Heart right ventricle (tissue), 16 donors: ENCODE data around the gene GEMIN8. TPM values are rescaled to one million over a fixed set of nuclear protein-coding genes. Genes with fewer than 3 reads are reported as not detected.

Source experiments
- ATAC-seq, 8 donors: fragments of 200-7000 bp; cut with Tn5 transposase; one replicate each; pipeline ENCODE4 v1.9.1; 2020; ENCODE audit warnings: mild to moderate bottlenecking in 8 of 8, moderate library complexity in 8 of 8, moderate number of reproducible peaks in 1 of 8
- DNase-seq, 2 donors: peaks; one replicate each; pipeline ENCODE4 v3.0.0-alpha.2; 2020
- H3K27ac ChIP-seq, 10 donors: fragments of 200-600 bp; sonication (generic) in 2 of 10; one replicate each; pipeline versions ENCODE4 v1.5.0 to v1.8.0; 2020 to 2022; ENCODE audit warnings: mild to moderate bottlenecking in 3 of 10
- H3K27me3 ChIP-seq, 7 donors: fragments of 200-600 bp; one replicate each; pipeline ENCODE4 v1.8.0; 2021 to 2022; ENCODE audit warnings: mild to moderate bottlenecking in 2 of 7
- H3K36me3 ChIP-seq, 9 donors: fragments of 200-600 bp; sonication (generic) in 1 of 9; one replicate each; pipeline versions ENCODE4 v1.5.0 to v1.8.0; 2020 to 2022; ENCODE audit warnings: mild to moderate bottlenecking in 2 of 9
- H3K4me1 ChIP-seq, 9 donors: fragments of 200-600 bp; sonication (generic) in 1 of 9; one replicate each; pipeline versions ENCODE4 v1.5.0 to v1.8.0; 2020 to 2022; ENCODE audit warnings: mild to moderate bottlenecking in 4 of 9
- H3K4me3 ChIP-seq, 10 donors: fragments of 200-600 bp; sonication (generic) in 2 of 10; one replicate each; pipeline versions ENCODE4 v1.5.0 to v1.8.0; 2020 to 2022; ENCODE audit warnings: mild to moderate bottlenecking in 7 of 10, moderate library complexity in 2 of 10
- H3K9me3 ChIP-seq, 11 donors: fragments of 200-600 bp in 10 of 11; sonication (generic) in 2 of 11; one replicate each; pipeline versions ENCODE4 v1.5.0 to v1.8.0; 2013 to 2022; ENCODE audit warnings: mild to moderate bottlenecking in 2 of 11, control low read depth in 1 of 11, moderate library complexity in 1 of 11
- WGBS, 2 donors: extraction: QIAGEN DNeasy Blood & Tissue Kit; methylation state at CpG; one replicate each; pipeline ENCODE4 v1.1.7; 2013; ENCODE audit warnings: inconsistent platforms in 1 of 2; 5-methylcytosine and 5-hydroxymethylcytosine counted together
- intact Hi-C, 10 donors: fragments of 100-400 bp; cut with DNase I; formaldehyde crosslinking; loops; one replicate each; pipeline versions ENCODE4 v1.11.1 to v1.14.2; 2022
- polyA plus RNA-seq, 2 donors: library from polyadenylated mRNA; stranded (reverse); fragments of 200-250 nt; gene quantifications; one replicate each; pipeline ENCODE4 v1.2.3, GENCODE V29; 2013
- total RNA-seq, 10 donors: library from RNA; stranded (reverse); fragmentation: NEBNext Ultra II Directional in 3 of 10; extraction: Animal tissue kit (Norgen Biotek cat#: 25700) in 3 of 10; gene quantifications; one replicate each; pipeline versions ENCODE4 v1.2.1 to v1.2.4, GENCODE V29; 2021 to 2023
- TF ChIP-seq, protein P1 (sequence below), 9 donors: fragments of 200-600 bp; sonication (generic) in 2 of 9; IDR thresholded peaks; one replicate each; pipeline versions ENCODE4 v1.5.0 to v1.8.0; 2021 to 2022; ENCODE audit warnings: antibody characterized with exemption in 9 of 9, mild to moderate bottlenecking in 5 of 9, moderate library complexity in 1 of 9
- donor health status: Arrhythmogenic right ventricular cardiomyopathy.
- donor health status: ischemic (EF 13 %, LVEDD 7.1; RV severe dilation, severe dysfunction).
- donor health status: healthy with polysubstance abuse.
- donor health status: DM: no; HTN: yes; CAD: no.
- donor health status: DM: no; HTN: no; CAD: no.
- donor health status: ischemic (EF 25% LVEDD 6.9; RV normal size, moderate dysfunction).
- donor health status: ischemic (EF 25% LVEDD 5.7; RV mildly dilated, moderate dysfunction).
- donor health status: healthy.
- donor health status: DM: yes; HTN: yes; CAD: no.
- donor health status: Ischemic cardiomyopathy.
- donor health status: ischemic (EF 35%, LVEDD 5.7; RV mildly dilated, moderate dysfunction).
- donor health status: nonischemic (EF 11% LVEDD 7.7; RV severe dilation, severe dysfunction).
- donor health status: DM: yes; HTN: yes; CAD: no.
- donor health status: PGD.
- donor health status: ischemic (EF 29% LVEDD 5.4; RV normal size, mild dysfunction).
- donor health status: nonischemic (EF 23%, LVEDD 6.1; RV moderate dilation, normal function).

Gene GEMIN8
- total and polyA plus RNA-seq, 12 donors: 8.2 to 16.7 (median 13.6) TPM

DNA sequence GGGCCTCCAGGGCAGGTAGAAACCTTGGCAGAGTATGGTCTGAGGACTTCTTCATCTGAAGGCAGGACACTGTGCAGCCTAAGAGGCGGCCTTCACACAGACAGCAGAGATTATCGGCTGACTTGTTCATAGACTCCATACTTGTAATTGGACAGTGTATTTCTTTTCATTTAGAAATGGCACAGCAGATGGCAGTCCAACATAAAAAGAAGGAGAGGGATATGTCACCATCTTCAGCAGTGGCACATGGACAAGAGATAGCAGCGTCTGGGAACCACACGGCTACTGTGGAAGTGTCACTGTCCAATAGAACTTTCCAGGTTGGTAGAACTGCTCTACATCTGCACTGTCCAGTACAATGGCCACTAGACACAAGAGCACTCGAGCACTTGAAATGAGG is 21.7 kb upstream of the GEMIN8 start:
- intact Hi-C loops: no loop called here
- ATAC-seq (peak in 1 of 8 donors; percentile 51), DNase-seq (no peak)
- TF ChIP-seq, protein P1, sequence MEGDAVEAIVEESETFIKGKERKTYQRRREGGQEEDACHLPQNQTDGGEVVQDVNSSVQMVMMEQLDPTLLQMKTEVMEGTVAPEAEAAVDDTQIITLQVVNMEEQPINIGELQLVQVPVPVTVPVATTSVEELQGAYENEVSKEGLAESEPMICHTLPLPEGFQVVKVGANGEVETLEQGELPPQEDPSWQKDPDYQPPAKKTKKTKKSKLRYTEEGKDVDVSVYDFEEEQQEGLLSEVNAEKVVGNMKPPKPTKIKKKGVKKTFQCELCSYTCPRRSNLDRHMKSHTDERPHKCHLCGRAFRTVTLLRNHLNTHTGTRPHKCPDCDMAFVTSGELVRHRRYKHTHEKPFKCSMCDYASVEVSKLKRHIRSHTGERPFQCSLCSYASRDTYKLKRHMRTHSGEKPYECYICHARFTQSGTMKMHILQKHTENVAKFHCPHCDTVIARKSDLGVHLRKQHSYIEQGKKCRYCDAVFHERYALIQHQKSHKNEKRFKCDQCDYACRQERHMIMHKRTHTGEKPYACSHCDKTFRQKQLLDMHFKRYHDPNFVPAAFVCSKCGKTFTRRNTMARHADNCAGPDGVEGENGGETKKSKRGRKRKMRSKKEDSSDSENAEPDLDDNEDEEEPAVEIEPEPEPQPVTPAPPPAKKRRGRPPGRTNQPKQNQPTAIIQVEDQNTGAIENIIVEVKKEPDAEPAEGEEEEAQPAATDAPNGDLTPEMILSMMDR (IDR thresholded peaks at IDR 0.05): no peak
- Histone ChIP-seq H3K4me1 (no peaks in the 10 kb centered on the region), H3K4me3 (no peak overlapping the region), H3K27ac (no peak overlapping the region), H3K36me3 (no peaks in the 10 kb centered on the region), H3K9me3 (peaks cover 0 to 3% (median 0%) of the 10 kb centered on the region in 11 donors), H3K27me3 (peaks cover 0 to 95% (median 0%) of the 10 kb centered on the region in 7 donors)
- 59 to 62% methylated on average over 5 of the region's 5 CpGs for WGBS, 2 donors

DNA sequence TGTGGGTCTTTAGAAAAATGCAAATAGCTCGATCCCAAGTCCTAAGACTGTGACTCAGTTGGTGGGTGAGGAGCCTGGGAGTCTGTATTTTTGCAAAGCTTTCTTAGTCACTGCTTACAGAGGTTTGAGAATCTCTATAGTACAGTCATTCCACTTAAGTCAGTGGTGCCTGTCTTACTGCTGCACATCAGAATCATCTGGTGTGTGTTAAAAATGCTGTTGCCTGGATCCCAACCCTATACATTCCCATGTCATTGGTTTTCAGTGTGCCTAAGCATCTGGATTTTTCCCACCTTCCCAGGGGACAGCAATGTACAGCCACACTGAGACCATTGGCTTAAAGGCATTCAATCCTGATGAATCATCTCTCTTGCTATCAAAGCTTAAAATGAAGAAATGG is 21.0 kb upstream of the GEMIN8 start:
- no peaks in the 10 kb centered on the region for H3K36me3 ChIP-seq
- DNase-seq (no peak), ATAC-seq (no peak)
- TF ChIP-seq, protein P1 (IDR thresholded peaks at IDR 0.05): no peak
- H3K27me3 ChIP-seq: peaks cover 0 to 95% (median 0%) of the 10 kb centered on the region in 7 donors
- intact Hi-C loops: no loop called here
- H3K9me3 ChIP-seq: peaks cover 0 to 3% (median 0%) of the 10 kb centered on the region in 11 donors
- no peak overlapping the region for H3K27ac ChIP-seq
- WGBS, 2 donors: 42 to 50% methylated on average over 1 of the region's 1 CpG
- H3K4me3 ChIP-seq: no peak overlapping the region
- no peaks in the 10 kb centered on the region for H3K4me1 ChIP-seq

DNA sequence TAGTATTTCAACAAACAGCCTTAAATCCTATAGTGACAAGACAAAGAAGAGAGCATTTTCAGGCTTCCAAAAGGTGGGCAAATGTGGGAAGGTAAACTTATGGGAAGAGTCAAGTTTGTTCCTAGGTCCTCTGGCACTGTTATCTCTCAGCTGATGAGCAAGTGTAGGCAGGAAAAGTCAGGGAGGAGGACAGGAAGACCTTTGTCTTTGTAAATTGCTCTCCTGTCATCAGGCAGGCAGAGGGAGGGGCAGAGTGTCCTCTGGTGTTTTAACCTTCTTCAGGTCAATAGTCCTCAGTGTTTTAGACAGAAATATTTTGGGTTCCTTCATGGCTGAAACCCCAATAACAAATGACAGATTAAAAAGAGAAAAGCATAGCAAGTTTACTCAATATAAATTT is 13.5 kb upstream of the GEMIN8 start:
- ATAC-seq (no peak), DNase-seq (no peak)
- Histone ChIP-seq H3K4me1 (peaks cover 0 to 3% (median 0%) of the 10 kb centered on the region in 9 donors), H3K4me3 (no peak overlapping the region), H3K27me3 (peaks cover 0 to 48% (median 0%) of the 10 kb centered on the region in 7 donors), H3K27ac (no peak overlapping the region), H3K36me3 (no peaks in the 10 kb centered on the region), H3K9me3 (no peaks in the 10 kb centered on the region)
- intact Hi-C loops: loop anchor here in 7 of 10 donors (5.0 to 10.0 kb wide), 6 partner anchors 1099 to 1202 kb away; no protein-coding TSS in a partner anchor
- TF ChIP-seq, protein P1 (IDR thresholded peaks at IDR 0.05): no peak

DNA sequence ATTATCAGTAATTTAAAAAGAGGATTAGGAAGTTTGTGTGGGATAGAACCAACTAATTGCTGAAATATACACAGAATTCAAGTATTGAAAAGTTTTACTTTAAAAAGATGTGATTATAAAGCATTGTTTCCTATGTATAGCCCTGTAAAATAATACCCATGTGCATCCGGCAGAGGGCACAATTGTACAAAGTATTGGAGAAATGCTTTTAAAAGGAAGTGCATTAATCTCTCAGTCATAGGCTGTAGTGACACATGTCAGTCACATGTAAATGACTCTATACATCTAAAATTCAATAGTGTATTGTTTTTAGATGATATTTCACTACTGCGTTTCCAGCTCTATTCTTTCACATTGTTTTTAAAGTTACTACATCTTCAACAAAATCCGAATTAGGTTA is 9.7 kb upstream of the GEMIN8 start:
- H3K27me3 ChIP-seq: peaks cover 0 to 36% (median 0%) of the 10 kb centered on the region in 7 donors
- TF ChIP-seq, protein P1 (IDR thresholded peaks at IDR 0.05): peak; percentile 26 to 75 (median 64)
- peaks cover 0 to 3% (median 0%) of the 10 kb centered on the region in 9 donors for H3K4me1 ChIP-seq
- DNase-seq (peak in 1 of 2 donors; percentile 26), ATAC-seq (peak in 3 of 8 donors; percentile 58 to 63 (median 61))
- H3K27ac ChIP-seq: no peak overlapping the region
- H3K4me3 ChIP-seq: no peak overlapping the region
- no peaks in the 10 kb centered on the region for H3K9me3 ChIP-seq
- intact Hi-C loops: loop anchor here in 6 of 10 donors (2.0 to 10.0 kb wide), 10 partner anchors 275 to 1225 kb away; no protein-coding TSS in a partner anchor
- H3K36me3 ChIP-seq: no peaks in the 10 kb centered on the region
- WGBS, 2 donors: 32 to 35% methylated on average over 3 of the region's 3 CpGs
